Prostate gland (tissue), 2 donors: ENCODE data around the gene PDE11A.

Source experiments
- POLR2AphosphoS5 ChIP-seq: sonication (generic); formaldehyde crosslinking; IDR thresholded peaks from one replicate; pipeline ENCODE4 v1.6.1; 2017; ENCODE audit warnings: antibody characterized with exemption
- TF ChIP-seq, protein P1 (sequence below), 4 experiments: fragments of 200-600 bp in 2 of 4; fragments of 450-650 bp in 2 of 4; sonication (generic) in 2 of 4; IDR thresholded peaks; 1 replicate in 3 of 4; 2 replicates in 1 of 4; pipeline ENCODE4 v1.5.1; 2016 to 2019; ENCODE audit warnings: antibody characterized with exemption in 4 of 4, mild to moderate bottlenecking in 2 of 4, moderate library complexity in 2 of 4

DNA sequence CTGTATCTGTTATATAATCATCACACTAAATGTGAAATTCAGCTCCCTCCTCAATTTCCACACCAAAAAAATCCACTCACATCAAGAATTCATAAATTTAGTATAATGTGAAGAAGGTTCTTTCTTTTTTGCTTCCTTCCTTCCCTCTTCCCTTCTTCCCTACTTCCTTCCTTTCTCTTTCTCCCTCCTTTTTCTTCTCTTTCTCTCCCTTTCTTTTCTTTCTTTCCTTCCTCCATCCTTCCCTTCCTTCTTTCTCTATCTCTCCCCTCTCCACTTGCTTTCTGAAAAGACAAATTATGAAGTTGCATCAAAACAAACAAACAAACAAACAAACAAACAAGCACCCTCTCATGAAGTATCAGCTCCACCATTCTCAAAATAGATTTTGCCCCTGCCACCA lies 290.0 kb downstream of the PDE11A start:
- TF ChIP-seq, protein P1, sequence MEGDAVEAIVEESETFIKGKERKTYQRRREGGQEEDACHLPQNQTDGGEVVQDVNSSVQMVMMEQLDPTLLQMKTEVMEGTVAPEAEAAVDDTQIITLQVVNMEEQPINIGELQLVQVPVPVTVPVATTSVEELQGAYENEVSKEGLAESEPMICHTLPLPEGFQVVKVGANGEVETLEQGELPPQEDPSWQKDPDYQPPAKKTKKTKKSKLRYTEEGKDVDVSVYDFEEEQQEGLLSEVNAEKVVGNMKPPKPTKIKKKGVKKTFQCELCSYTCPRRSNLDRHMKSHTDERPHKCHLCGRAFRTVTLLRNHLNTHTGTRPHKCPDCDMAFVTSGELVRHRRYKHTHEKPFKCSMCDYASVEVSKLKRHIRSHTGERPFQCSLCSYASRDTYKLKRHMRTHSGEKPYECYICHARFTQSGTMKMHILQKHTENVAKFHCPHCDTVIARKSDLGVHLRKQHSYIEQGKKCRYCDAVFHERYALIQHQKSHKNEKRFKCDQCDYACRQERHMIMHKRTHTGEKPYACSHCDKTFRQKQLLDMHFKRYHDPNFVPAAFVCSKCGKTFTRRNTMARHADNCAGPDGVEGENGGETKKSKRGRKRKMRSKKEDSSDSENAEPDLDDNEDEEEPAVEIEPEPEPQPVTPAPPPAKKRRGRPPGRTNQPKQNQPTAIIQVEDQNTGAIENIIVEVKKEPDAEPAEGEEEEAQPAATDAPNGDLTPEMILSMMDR (IDR thresholded peaks at IDR 0.05): no peak
- TF ChIP-seq POLR2AphosphoS5: no peak
